Thoracic aorta (tissue), 2 donors: ENCODE data around the gene PITX2. TPM values are rescaled to one million over a fixed set of nuclear protein-coding genes. Genes with fewer than 3 reads are reported as not detected.

Experiments
- ATAC-seq: fragments of 150-250 bp; one replicate; pipeline ENCODE4 v1.8.0; 2017; ENCODE audit warnings: low read depth; ENCODE audit not compliant: insufficient number of reproducible peaks, low FRiP score
- DNase-seq: peaks from one replicate; pipeline ENCODE4 v3.0.0-alpha.2; 2020; ENCODE audit warnings: low spot score
- H3K27ac ChIP-seq, 2 donors: fragments of 200-600 bp; sonication (generic); 1 replicate in 1 of 2; 2 replicates in 1 of 2; pipeline ENCODE4 v1.5.1; 2016; ENCODE audit warnings: mild to moderate bottlenecking in 2 of 2, moderate library complexity in 2 of 2
- H3K27me3 ChIP-seq: fragments of 200-600 bp; sonication (generic); replicated peaks from 2 replicates; pipeline ENCODE4 v1.6.0; 2016; ENCODE audit warnings: mild to moderate bottlenecking; ENCODE audit not compliant: insufficient read depth
- H3K36me3 ChIP-seq: fragments of 200-600 bp; sonication (generic); one replicate; pipeline ENCODE4 v1.5.1; 2016
- H3K4me1 ChIP-seq, 2 donors: fragments of 200-600 bp; sonication (generic); 1 replicate in 1 of 2; 2 replicates in 1 of 2; pipeline versions ENCODE4 v1.5.1 to v1.6.0; 2016; ENCODE audit warnings: low read depth in 2 of 2, mild to moderate bottlenecking in 1 of 2; ENCODE audit not compliant: control insufficient read depth in 1 of 2
- H3K4me3 ChIP-seq: fragments of 200-600 bp; sonication (generic); 2 replicates; pipeline ENCODE4 v1.5.1; 2016; ENCODE audit warnings: mild to moderate bottlenecking
- H3K9me3 ChIP-seq: fragments of 200-600 bp; sonication (generic); 2 replicates; pipeline ENCODE4 v1.5.1; 2016
- CTCF ChIP-seq: fragments of 200-600 bp; sonication (generic); IDR thresholded peaks from one replicate; pipeline ENCODE4 v1.5.1; 2019; ENCODE audit warnings: antibody characterized with exemption
- total RNA-seq, 2 donors: library from RNA; depleted of rRNA; stranded (reverse); fragments of >200 nt; gene quantifications; one replicate each; pipeline versions ENCODE4 v1.1.0 to v1.2.3, GENCODE V29; 2016

Gene PITX2
- total RNA-seq, 2 donors from 2014 or later: not detected

- Histone ChIP-seq H3K36me3 (no peaks in the 10 kb centered on the region), H3K9me3 (no peaks in the 10 kb centered on the region), H3K4me3 (peak overlapping the region; percentile 64), H3K4me1 (peaks cover 20 to 27% of the 10 kb centered on the region in 2 donors), H3K27me3 (peaks cover 29% of the 10 kb centered on the region), H3K27ac (no peak overlapping the region)
- no peak for TF ChIP-seq CTCF
- ATAC-seq: no peak
- no peak for DNase-seq
Observed at GRCh38 chr4:110636171-110636679, 13.3 kb upstream of the PITX2 start.

GRCh38 chr4:110635163-110635865 lies 12.4 kb upstream of the PITX2 start:
- DNase-seq (no peak), ATAC-seq (no peak)
- Histone ChIP-seq H3K27me3 (peaks cover 33% of the 10 kb centered on the region), H3K4me3 (no peak overlapping the region), H3K4me1 (peaks cover 20 to 27% of the 10 kb centered on the region in 2 donors), H3K27ac (no peak overlapping the region), H3K9me3 (no peaks in the 10 kb centered on the region), H3K36me3 (no peaks in the 10 kb centered on the region)
- no peak for TF ChIP-seq CTCF

- H3K27me3 ChIP-seq: peaks cover 39% of the 10 kb centered on the region
- no peak for DNase-seq
- no peak overlapping the region for H3K27ac ChIP-seq
Observed at GRCh38 chr4:110634350-110635162, 11.7 kb upstream of the PITX2 start.

GRCh38 chr4:110633358-110634341 lies 10.8 kb upstream of the PITX2 start:
- no peak for ATAC-seq
- peaks cover 20 to 27% of the 10 kb centered on the region in 2 donors for H3K4me1 ChIP-seq
- H3K27ac ChIP-seq: no peak overlapping the region
- H3K9me3 ChIP-seq: no peaks in the 10 kb centered on the region
- H3K36me3 ChIP-seq: no peaks in the 10 kb centered on the region
- no peak overlapping the region for H3K4me3 ChIP-seq
- peaks cover 39% of the 10 kb centered on the region for H3K27me3 ChIP-seq
- no peak for DNase-seq
- TF ChIP-seq CTCF: no peak

More at GRCh38 chr4:110634350-110635162, 11.7 kb upstream of the PITX2 start:
- no peak for ATAC-seq
- H3K4me3 ChIP-seq: no peak overlapping the region
- H3K4me1 ChIP-seq: peaks cover 20 to 27% of the 10 kb centered on the region in 2 donors
- no peak for TF ChIP-seq CTCF
- H3K9me3 ChIP-seq: no peaks in the 10 kb centered on the region
- H3K36me3 ChIP-seq: no peaks in the 10 kb centered on the region
